CD4-positive, alpha-beta T cell treated with Interferon alpha-2 for 1 hour (primary cell): Measurements from ENCODE around the gene TCEAL2.
"Not testable (repeated sequence)": the region's sequence is repeated elsewhere in the genome, so short reads cannot be mapped to it uniquely, and the experiment has no call there.

Source experiments
- DNase-seq, 2 donors: peaks; one replicate each; pipeline ENCODE4 v3.0.0-alpha.2; 2020 to 2022

The TCEAL2 gene

GRCh38 chrX:102125436-102125835 lies at the start of gene TCEAL2:
TCEAL2 (plus strand) TSS chrX:102125679; CDS start chrX:102126831, 1,152 bp downstream.
- not testable (repeated sequence) for DNase-seq

GRCh38 chrX:102077426-102077825 lies 48.1 kb upstream of the TCEAL2 start:
- DNase-seq = no peak

- peak in 1 of 2 donors; percentile 1 for DNase-seq
These were observed 39.8 kb upstream of the TCEAL2 start for GRCh38 chrX:102085706-102086105.

GRCh38 chrX:102113367-102113766 lies 12.1 kb upstream of the TCEAL2 start:
- no peak for DNase-seq

- no peak for DNase-seq
These were observed 9.7 kb upstream of the TCEAL2 start for GRCh38 chrX:102115748-102116147.

GRCh38 chrX:102125014-102125413 lies 465 bp upstream of the TCEAL2 start:
- DNase-seq = not testable (repeated sequence)

GRCh38 chrX:102126080-102126818 lies 770 bp downstream of the TCEAL2 start:
- not testable (repeated sequence) for DNase-seq

GRCh38 chrX:102126863-102127262 lies 1.4 kb downstream of the TCEAL2 start:
- DNase-seq = no peak

GRCh38 chrX:102129473-102129872 lies 4.0 kb downstream of the TCEAL2 start:
- DNase-seq = peak in 1 of 2 donors; percentile 10

GRCh38 chrX:102138064-102138463 lies 12.6 kb downstream of the TCEAL2 start:
- DNase-seq = no peak

- DNase-seq = not testable (repeated sequence)
These were observed 15.4 kb downstream of the TCEAL2 start for GRCh38 chrX:102140876-102141275.

GRCh38 chrX:102141631-102142030 lies 16.2 kb downstream of the TCEAL2 start:
- not testable (repeated sequence) for DNase-seq

- not testable (repeated sequence) for DNase-seq
These were observed 16.8 kb downstream of the TCEAL2 start, which contains the start of gene TCEAL6 for GRCh38 chrX:102142274-102142673. TCEAL6 (minus strand) TSS chrX:102142481.

GRCh38 chrX:102154218-102154860 lies 28.9 kb downstream of the TCEAL2 start:
- DNase-seq = peak in 1 of 2 donors; percentile 23

- DNase-seq = peak; percentile 1 to 35
These were observed 29.7 kb downstream of the TCEAL2 start for GRCh38 chrX:102154900-102155805.

GRCh38 chrX:102155806-102156179 lies 30.3 kb downstream of the TCEAL2 start, which contains the start of gene BEX5:
BEX5 (minus strand) TSS chrX:102155977; CDS start chrX:102154265, 1,712 bp downstream.
- peak; percentile 69 to 76 for DNase-seq
